Activated effector memory CD4-positive, alpha-beta T cell treated with Interleukin-2 at 50 U/mL for 16 hours (primary cell): ENCODE measurements around the gene SHMT1.
A peak's percentile ranks its signal among the peaks of the same experiment; 100 is the strongest.
"Not testable (repeated sequence)": the region's sequence is repeated elsewhere in the genome, so short reads cannot be mapped to it uniquely, and the experiment has no call there.

Source experiments
- DNase-seq: peaks from one replicate; pipeline ENCODE4 v3.0.0-alpha.2; 2020

Gene SHMT1

GRCh38 chr17:18363101-18364049, at the start of gene SHMT1:
Gene SHMT1, minus strand, starts transcription at chr17:18363550. Its CDS starts 7,569 bp downstream, at chr17:18355981.
- DNase-seq: peak; percentile 87

DNA sequence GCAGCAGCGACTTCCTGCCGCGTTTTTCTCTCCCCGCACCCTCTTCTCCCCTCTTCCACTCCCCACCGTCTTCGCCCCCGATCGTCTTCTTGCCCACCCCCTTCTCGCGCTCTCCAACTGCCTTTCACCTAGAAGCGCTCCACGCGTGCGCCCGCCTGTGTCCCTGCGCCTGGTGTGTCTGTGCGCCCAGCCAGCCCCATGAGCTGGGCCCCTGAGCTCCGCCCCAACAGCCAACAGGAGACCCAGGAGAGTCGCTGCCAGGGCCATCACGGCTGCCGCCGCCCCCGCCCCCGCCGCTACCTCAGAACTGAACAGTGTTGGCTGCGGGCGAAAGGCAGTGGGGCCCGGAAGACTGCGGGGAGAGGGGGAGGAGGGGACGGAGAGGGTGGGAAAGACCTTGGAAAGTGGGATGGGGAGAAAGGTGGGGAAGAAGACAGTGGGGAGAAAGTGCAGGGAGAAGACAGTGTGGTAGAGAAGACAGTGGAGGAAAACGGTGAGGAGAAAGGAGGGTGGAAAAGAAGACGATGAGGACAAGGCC, 48.7 kb upstream of the SHMT1 start:
- not testable (repeated sequence) for DNase-seq

GRCh38 chr17:18411377-18411864, 48.1 kb upstream of the SHMT1 start:
- DNase-seq: peak; percentile 13

DNA sequence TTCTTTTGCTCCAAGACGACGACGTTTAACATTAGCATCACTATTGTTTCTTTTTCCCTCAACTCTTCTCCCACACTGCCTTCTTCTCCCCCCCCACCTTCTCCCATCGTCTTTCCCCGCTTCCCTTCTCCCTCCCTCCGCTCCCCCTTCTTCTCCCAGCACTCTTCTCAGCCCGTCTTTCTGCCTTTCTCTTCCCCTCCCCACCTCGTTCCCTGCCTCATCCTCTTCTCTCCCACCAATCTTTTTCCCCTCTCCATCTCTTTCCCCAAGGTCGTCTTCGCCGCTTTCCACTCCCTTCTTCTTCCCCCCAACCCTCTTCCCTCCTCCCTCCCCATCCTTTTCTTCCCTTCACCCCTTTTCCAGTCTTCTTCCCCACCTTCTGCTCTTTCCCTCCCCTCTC, 47.4 kb upstream of the SHMT1 start:
- DNase-seq: not testable (repeated sequence)

DNA sequence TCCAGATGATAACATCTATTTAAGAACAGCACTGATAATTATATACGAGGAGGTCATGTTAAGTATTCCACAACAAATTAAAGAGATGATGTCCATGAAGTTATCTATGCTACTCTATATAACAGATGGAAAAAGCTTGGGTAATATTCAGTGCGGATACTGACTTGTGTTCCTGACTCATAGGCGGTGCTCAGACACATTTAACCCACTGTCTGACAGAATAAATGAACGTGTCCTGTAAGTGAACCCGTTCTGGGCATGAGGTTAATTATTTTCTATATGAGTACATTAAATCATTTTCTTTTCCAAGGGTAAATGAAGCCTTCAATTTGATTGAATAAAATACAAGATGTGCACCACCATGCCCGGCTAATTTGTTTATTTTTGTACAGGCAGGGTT, 46.0 kb upstream of the SHMT1 start:
- DNase-seq: not testable (repeated sequence)

DNA sequence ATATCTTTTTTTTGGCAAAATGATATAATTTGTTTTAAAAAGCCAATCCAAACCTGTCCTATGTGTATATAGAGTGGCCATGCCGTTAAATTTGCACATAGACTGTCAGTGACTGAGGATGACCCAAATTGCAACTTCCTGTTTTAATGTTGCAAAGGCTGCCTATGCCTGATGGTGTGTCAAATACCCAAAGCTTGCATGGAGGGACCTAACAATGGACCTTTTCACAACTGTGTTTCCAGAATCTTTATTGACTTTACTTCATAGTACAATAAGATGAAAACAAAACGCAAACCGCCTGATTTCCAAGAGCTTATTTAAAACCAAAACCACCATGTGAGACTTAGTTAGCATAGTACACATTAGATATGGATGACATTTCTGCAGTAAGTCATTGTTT, 45.6 kb upstream of the SHMT1 start:
- not testable (repeated sequence) for DNase-seq

DNA sequence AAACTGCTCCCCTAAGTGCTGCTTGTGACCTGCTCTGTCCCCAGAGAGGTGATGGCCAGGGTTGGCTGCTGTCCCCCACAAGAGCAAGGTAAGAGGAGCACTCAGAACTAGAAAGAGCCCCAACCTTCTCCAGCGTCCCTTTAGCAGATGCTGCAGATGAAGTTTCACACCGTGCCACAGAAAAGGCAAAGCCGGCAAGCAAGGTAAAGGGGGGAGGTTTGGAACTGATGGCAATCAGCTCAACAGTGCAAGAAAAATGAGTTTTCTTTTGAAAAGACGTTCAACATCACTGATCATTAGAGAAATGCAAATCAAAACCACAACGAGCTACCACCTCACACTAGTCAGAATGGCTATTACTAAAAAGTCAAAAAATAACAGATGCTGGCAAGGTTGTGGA, 40.3 kb upstream of the SHMT1 start:
- DNase-seq: not testable (repeated sequence)

DNA sequence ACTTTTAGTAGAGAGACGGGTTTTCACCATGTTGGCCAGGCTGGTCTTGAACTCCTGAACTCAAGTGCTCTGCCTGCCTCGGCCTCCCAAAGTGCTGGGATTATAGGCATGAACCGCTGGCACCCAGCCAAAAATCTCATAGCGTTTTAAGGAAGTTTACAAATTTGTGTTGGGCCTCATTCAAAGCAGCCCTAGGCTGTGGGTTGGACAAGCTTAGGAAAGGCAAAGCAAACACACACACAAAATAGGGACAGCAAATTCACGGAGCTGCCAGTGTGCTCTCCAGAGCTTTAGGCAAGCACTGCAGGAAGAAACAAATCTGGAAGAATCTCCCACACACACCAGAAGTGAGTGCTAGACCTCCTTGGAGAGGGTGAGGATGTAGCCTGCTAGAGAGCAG, 39.8 kb upstream of the SHMT1 start:
- DNase-seq: not testable (repeated sequence)

DNA sequence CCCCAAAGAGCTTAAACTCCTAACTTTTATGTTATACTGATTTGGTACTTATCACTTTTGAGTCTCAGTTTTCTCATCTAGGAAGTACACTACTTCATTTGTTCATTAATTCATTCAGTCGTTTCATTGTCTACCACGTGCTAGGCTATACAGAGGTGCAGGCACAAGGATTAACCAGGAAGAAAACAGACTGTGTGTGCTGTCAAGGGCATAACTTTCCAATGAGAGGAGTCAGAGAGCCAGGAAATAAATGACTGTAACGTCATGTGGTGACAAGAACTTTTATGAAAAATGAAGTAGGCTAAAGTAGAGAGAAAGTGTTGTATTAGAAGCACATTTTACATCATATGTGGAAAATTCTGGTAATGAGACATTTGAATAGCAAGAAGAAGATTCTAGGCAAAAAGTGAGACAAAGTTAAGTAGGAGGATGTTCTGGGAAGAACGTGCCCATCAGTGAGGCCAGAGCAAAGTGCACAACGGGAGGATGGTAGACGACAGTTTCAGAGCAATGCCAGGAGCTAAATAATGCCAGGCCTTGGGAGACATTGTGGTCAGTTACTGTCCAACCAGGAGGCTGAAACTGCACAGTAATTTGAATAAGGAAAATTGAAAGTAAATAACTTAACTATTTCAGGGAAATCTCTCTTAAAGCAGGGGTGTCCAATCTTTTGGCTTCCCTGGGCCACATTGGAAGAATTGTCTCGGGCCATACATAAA, 38.7 kb upstream of the SHMT1 start:
- not testable (repeated sequence) for DNase-seq

DNA sequence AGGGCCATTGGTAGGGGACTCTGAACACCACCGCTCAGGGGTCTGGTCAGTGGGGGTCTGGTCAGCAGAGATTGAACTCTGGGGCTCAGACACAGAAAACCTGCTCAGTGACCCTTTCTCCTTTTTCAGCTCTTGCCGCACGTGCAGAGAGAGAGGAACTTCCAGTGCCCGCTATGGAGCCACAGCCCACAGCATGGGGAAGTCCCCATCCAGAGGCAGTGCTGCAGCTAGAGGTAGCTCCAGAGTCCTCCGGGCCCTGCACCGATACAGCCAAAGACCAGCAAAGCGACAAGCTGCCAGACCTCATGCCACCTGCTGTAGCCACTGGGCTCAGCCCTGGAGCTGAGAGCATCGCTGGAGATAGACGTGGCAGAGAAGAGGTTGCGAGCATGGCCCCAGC, 25.4 kb upstream of the SHMT1 start:
- DNase-seq: not testable (repeated sequence)

DNA sequence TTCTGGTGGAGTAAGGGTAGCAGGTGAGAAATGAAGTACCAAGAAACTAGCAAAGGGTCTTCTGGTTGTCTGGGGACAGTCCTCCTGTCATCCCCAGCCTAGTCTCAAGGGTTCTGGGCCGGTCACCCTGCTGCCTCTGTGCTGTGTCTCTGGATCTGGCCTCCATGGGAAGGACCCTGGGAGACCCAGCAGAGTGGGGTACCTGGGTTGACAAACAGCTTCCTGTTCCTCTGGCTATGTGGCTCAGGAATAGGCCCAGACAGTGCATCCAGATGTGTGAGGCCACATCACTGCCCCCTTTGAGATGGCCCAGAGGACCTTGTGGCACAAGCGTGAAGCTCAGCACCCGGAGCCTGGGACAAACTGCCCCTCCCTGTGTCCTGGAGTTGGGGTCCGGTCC, 24.9 kb upstream of the SHMT1 start:
- DNase-seq: not testable (repeated sequence)

GRCh38 chr17:18387583-18387982, 24.2 kb upstream of the SHMT1 start:
- DNase-seq: not testable (repeated sequence)

- not testable (repeated sequence) for DNase-seq
These were observed 20.9 kb upstream of the SHMT1 start for GRCh38 chr17:18384271-18384670.

DNA sequence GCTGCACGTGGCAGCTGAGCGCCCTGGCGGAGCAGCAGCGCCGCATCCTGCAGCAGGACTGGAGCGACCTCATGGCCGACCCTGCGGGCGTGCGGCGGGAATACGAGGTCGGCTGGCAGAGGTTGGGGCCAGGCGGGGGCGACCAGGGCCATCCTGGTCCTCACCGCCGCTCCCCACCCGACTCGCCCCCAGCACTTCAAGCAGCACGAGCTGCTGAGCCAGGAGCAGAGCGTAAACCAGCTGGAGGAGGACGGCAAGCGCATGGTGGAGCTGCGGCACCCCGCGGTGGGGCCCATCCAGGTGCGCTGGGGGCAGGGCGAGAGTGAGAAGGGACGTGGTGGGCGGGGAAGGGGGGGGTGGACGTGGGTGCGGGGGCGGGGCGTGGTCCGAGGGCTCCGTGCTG, 19.7 kb upstream of the SHMT1 start:
- not testable (repeated sequence) for DNase-seq

DNA sequence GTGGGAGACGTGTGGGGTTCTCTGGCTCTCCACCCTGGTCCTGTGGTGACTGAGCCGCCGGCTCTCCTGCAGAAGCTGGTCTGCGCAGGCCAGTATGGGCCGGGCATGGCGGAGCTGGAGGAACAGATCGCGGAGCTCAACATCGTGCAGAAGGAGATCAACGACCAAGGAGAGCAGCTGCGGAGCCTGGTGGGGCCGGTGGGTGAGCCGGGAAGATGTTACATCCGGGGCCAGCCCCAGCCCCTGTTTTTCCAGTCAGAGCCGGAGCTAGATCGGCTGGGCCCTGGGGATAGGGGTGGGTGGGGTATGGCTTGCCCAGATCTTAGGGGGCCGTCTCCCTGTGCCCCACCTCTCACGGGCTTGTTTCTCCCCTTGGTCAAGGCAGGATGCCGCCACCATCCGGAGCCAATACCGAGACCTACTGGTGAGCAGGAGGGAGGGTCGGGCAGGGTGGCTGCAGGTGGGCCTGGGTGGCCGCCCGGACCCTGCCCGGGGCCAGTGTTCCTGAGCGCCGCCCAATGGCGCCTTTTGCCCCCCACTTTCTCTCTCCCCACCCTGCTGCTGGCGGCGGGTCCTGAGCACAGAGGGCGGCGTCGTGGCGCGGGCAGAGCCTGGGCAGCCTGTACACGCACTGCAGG, 19.2 kb upstream of the SHMT1 start:
- DNase-seq: no peak

GRCh38 chr17:18381953-18382245, 18.5 kb upstream of the SHMT1 start:
- DNase-seq: no peak

- DNase-seq: no peak
These were observed 18.0 kb upstream of the SHMT1 start for GRCh38 chr17:18381158-18381952.

DNA sequence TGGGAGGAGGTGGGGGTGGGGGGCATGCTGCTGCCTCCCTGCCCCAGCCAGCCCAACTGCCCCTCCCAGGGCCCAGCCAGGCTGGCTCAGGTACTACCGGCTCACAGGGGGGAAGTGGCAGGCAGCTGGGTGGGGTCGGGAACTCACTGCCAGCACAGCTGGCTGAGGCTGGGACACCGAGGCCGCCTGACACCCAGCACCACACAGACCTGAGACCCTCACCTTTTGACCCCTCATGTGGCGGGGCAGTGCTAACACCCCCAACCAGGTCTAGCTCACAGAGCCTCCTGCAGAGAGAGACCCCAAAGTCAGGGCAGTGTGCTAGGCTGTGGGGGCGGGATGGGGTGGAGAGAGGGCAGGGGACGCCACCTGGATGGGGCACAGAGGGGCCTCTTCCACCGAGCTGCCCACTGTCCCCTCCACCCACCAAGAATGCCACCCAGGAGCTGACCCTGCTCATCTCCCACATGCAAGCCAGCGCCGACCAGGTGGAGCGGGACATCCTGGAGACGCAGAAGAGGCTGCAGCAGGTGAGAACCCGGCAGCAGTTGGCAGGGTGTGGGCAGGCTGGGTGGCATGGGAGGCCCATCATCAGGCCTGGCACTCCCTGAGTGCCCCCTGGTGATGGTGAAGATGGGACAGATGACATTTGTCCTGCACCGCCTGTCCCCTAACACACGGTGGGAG, 17.3 kb upstream of the SHMT1 start:
- DNase-seq: no peak

GRCh38 chr17:18379246-18380146, 16.1 kb upstream of the SHMT1 start:
- DNase-seq: no peak

- not testable (repeated sequence) for DNase-seq
These were observed 15.3 kb upstream of the SHMT1 start for GRCh38 chr17:18378614-18379013.

- DNase-seq: no peak
These were observed 14.8 kb upstream of the SHMT1 start for GRCh38 chr17:18378205-18378505.
